ENCODE results near the gene ZNF33B. TPM values are rescaled to one million over a fixed set of nuclear protein-coding genes. Genes with fewer than 3 reads are reported as not detected.

ZNF33B gene
- total RNA-seq, 2 experiments from 2014 or later = 18.6 to 22.8 TPM

DNA sequence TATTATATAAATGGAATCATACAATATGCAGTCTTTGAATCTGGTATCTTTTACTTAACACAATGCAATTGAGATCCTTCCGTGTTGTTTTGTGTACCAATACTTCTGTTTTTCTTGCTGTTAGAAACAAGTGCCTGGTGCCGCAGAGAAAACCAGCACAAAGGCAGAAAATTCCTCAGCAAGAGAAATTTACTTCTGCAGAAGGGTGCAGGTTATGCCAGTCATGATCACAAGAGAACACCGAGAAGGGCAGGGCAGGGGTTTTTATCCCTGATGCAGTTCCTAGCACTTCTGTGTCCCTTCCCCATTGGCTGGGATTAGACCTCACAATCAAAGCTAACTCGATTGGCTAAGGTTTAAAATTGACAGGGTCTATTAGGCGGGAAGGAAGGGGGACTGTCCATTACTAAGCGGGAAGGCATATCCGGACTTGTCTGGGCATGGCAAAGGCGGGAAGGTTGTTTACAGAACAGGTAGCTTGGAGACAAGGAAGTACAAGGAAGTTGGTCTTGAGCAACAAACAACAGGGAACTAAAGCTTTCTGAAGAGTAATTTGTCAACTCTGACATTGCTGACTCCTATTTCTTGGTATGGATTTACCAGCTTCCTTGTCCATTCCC is 2.4 kb upstream of the ZNF33B start:
- DNase-seq (no peak), ATAC-seq (no peak)
- Mint-ChIP-seq H3K9me3 (ENCODE audit: insufficient read depth) (no peaks in the 10 kb centered on the region), H3K27me3 (ENCODE audit: low read depth) (no peaks in the 10 kb centered on the region), H3K4me1 (ENCODE audit: low read depth) (peaks cover 16% of the 10 kb centered on the region), H3K27ac (no peak overlapping the region), H3K36me3 (ENCODE audit: low read depth) (peaks cover 20% of the 10 kb centered on the region), H3K4me3 (no peak overlapping the region)
- ChIA-PET CTCF (no interaction called here), POLR2A (no interaction called here)

DNA sequence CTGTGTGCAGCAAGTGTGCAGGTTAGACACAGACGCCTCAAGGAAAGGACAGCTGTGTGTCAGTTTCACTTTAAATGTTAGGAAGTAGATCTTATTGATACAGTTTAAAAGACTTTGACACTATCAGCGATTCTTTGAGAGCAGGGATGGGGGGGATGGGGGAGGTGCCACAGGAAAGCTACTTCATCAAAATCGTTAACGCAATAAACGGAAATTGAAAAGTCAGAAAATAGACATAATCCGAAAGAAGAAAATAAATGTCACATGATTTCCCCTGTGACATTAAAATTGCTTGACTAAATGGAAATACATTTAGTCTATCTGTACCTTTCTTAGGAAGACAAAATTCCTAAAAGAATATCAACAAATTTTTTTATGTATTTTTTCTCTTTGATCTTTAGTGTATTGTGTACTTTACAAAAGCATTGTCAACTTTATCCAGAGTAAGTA is 476 bp upstream of the ZNF33B start:
- peak overlapping the region; percentile 94 for H3K27ac Mint-ChIP-seq
- POLR2A ChIA-PET = interaction anchor here (1.3 kb wide), 1 partner anchor 144 kb away, joined by 4 read pairs; the partner anchor contains the start of gene BMS1

GRCh38 chr10:42637648-42638054 is 719 bp downstream of the ZNF33B start:
- peak overlapping the region; percentile 89 for H3K4me3 Mint-ChIP-seq
- POLR2A ChIA-PET = no interaction called here
- peaks cover 42% of the 10 kb centered on the region for H3K4me1 Mint-ChIP-seq (ENCODE audit: low read depth)
- no peaks in the 10 kb centered on the region for H3K9me3 Mint-ChIP-seq (ENCODE audit: insufficient read depth)
- H3K36me3 Mint-ChIP-seq (ENCODE audit: low read depth) = peaks cover 41% of the 10 kb centered on the region
- CTCF ChIA-PET = no interaction called here
- DNase-seq (no peak), ATAC-seq (no peak)
- no peaks in the 10 kb centered on the region for H3K27me3 Mint-ChIP-seq (ENCODE audit: low read depth)
- peak overlapping the region; percentile 94 for H3K27ac Mint-ChIP-seq

More for the DNA sequence above, 476 bp upstream of the ZNF33B start:
- H3K9me3 Mint-ChIP-seq (ENCODE audit: insufficient read depth) = no peaks in the 10 kb centered on the region
- ATAC-seq = no peak
- H3K4me3 Mint-ChIP-seq = peak overlapping the region; percentile 89
- peaks cover 33% of the 10 kb centered on the region for H3K36me3 Mint-ChIP-seq (ENCODE audit: low read depth)
- H3K4me1 Mint-ChIP-seq (ENCODE audit: low read depth) = peaks cover 32% of the 10 kb centered on the region
- DNase-seq = peak; percentile 60
- H3K27me3 Mint-ChIP-seq (ENCODE audit: low read depth) = no peaks in the 10 kb centered on the region
- CTCF ChIA-PET = no interaction called here

- no peaks in the 10 kb centered on the region for H3K9me3 Mint-ChIP-seq (ENCODE audit: insufficient read depth)
These were observed 1.2 kb downstream of the ZNF33B start for GRCh38 chr10:42637142-42637541.

DNA sequence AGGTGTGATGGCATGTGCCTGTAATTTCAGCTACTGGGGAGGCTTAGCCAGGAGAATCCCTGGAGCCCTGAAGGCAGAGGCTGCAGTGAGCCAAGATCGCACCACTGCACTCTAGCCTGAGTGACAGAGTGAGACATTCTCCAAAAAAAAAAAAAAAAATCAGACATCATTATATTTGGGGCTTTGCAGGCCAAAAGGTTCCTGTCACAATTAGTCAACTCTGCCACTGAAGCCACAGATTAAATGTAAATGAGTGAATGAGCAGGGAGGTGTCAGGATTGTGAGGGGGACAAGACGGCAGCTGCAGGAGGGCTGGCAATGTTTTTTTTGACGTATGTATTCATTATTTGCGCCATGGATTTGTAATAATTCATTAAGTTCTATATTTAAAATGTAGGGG is 3.3 kb downstream of the ZNF33B start:
- Mint-ChIP-seq H3K27ac (no peak overlapping the region), H3K27me3 (ENCODE audit: low read depth) (no peaks in the 10 kb centered on the region), H3K9me3 (ENCODE audit: insufficient read depth) (no peaks in the 10 kb centered on the region), H3K4me3 (no peak overlapping the region), H3K36me3 (ENCODE audit: low read depth) (peaks cover 64% of the 10 kb centered on the region), H3K4me1 (ENCODE audit: low read depth) (peaks cover 59% of the 10 kb centered on the region)
- DNase-seq = no peak
- ChIA-PET CTCF (no interaction called here), POLR2A (no interaction called here)
- no peak for ATAC-seq

More at GRCh38 chr10:42637142-42637541, 1.2 kb downstream of the ZNF33B start:
- no peak for DNase-seq
- Mint-ChIP-seq H3K36me3 (ENCODE audit: low read depth) (peaks cover 47% of the 10 kb centered on the region), H3K27me3 (ENCODE audit: low read depth) (no peaks in the 10 kb centered on the region), H3K27ac (peak overlapping the region; percentile 94), H3K4me1 (ENCODE audit: low read depth) (peaks cover 44% of the 10 kb centered on the region), H3K4me3 (peak overlapping the region; percentile 89)
- ChIA-PET POLR2A (no interaction called here), CTCF (no interaction called here)
- ATAC-seq = no peak

GRCh38 chr10:42632564-42632963 is 5.8 kb downstream of the ZNF33B start:
- peaks cover 66% of the 10 kb centered on the region for H3K4me1 Mint-ChIP-seq (ENCODE audit: low read depth)
- DNase-seq = no peak
- no peak for ATAC-seq
- ChIA-PET POLR2A (interaction anchor here (0.6 kb wide), 1 partner anchor 12 kb away, joined by 3 read pairs; no protein-coding TSS in a partner anchor), CTCF (no interaction called here)
- no peak overlapping the region for H3K4me3 Mint-ChIP-seq
- H3K27me3 Mint-ChIP-seq (ENCODE audit: low read depth) = no peaks in the 10 kb centered on the region
- peaks cover 82% of the 10 kb centered on the region for H3K36me3 Mint-ChIP-seq (ENCODE audit: low read depth)
- H3K27ac Mint-ChIP-seq = no peak overlapping the region
- H3K9me3 Mint-ChIP-seq (ENCODE audit: insufficient read depth) = no peaks in the 10 kb centered on the region

- H3K4me1 Mint-ChIP-seq (ENCODE audit: low read depth) = peaks cover 54% of the 10 kb centered on the region
- ATAC-seq (peak; percentile 36), DNase-seq (no peak)
- ChIA-PET POLR2A (no interaction called here), CTCF (no interaction called here)
- peak overlapping the region; percentile 72 for H3K27ac Mint-ChIP-seq
- H3K36me3 Mint-ChIP-seq (ENCODE audit: low read depth) = peaks cover 84% of the 10 kb centered on the region
- no peaks in the 10 kb centered on the region for H3K27me3 Mint-ChIP-seq (ENCODE audit: low read depth)
- H3K4me3 Mint-ChIP-seq = no peak overlapping the region
- H3K9me3 Mint-ChIP-seq (ENCODE audit: insufficient read depth) = no peaks in the 10 kb centered on the region
These were observed 7.7 kb downstream of the ZNF33B start for GRCh38 chr10:42630537-42631134.

- no peak overlapping the region for H3K4me3 Mint-ChIP-seq
These were observed 14.4 kb downstream of the ZNF33B start for GRCh38 chr10:42623929-42624328.

DNA sequence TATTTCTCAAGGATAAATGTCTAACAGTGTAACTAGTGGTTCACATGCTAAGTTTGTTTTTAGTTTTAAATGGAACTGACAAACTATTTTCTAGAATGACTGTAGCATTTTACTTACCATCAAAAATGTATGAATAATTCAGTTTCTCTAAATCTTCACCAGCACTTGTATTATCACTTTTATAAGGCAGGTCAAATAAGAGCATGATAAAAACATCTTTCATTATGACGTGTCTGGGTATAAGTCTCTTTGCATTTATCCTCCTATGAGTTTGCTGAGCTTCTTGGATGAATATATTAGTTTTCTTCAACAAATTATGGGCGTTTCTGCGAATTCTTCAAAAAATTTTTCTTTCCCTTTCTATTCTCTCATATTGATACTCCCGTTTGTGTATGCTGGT is 19.9 kb downstream of the ZNF33B start:
- Mint-ChIP-seq H3K4me3 (no peak overlapping the region), H3K27me3 (ENCODE audit: low read depth) (no peaks in the 10 kb centered on the region), H3K9me3 (ENCODE audit: insufficient read depth) (peaks cover 13% of the 10 kb centered on the region), H3K36me3 (ENCODE audit: low read depth) (peaks cover 71% of the 10 kb centered on the region), H3K27ac (no peak overlapping the region), H3K4me1 (ENCODE audit: low read depth) (peaks cover 8% of the 10 kb centered on the region)
- ChIA-PET POLR2A (no interaction called here), CTCF (no interaction called here)
- ATAC-seq (no peak), DNase-seq (no peak)

More at GRCh38 chr10:42623929-42624328, 14.4 kb downstream of the ZNF33B start:
- Mint-ChIP-seq H3K4me1 (ENCODE audit: low read depth) (peaks cover 16% of the 10 kb centered on the region), H3K9me3 (ENCODE audit: insufficient read depth) (peaks cover 20% of the 10 kb centered on the region), H3K27me3 (ENCODE audit: low read depth) (no peaks in the 10 kb centered on the region), H3K27ac (peak overlapping the region; percentile 4), H3K36me3 (ENCODE audit: low read depth) (peaks cover 82% of the 10 kb centered on the region)
- ATAC-seq (no peak), DNase-seq (no peak)
- ChIA-PET CTCF (no interaction called here), POLR2A (no interaction called here)

DNA sequence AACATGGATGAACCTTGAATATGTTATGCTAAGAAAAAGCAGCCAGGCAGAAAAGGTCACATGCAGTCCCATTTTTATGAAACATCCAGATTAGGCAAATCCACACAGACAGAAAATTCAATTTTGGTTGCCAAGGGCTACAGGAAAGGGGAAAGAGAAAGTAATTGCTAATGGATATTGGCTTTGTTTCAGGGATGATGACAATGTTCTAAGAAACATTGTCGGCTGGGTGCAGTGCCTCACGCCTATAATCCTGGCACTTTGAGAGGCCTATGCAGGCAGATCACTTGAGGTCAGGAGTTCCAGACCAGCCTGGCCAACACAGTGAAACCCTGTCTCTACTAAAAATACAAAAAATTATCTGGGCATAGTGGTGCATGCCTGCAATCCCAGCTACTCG is 23.0 kb downstream of the ZNF33B start:
- Mint-ChIP-seq H3K27me3 (ENCODE audit: low read depth) (no peaks in the 10 kb centered on the region), H3K4me1 (ENCODE audit: low read depth) (peaks cover 8% of the 10 kb centered on the region), H3K36me3 (ENCODE audit: low read depth) (peaks cover 76% of the 10 kb centered on the region), H3K27ac (no peak overlapping the region), H3K9me3 (ENCODE audit: insufficient read depth) (peaks cover 8% of the 10 kb centered on the region), H3K4me3 (no peak overlapping the region)
- ATAC-seq (no peak), DNase-seq (no peak)
- ChIA-PET CTCF (no interaction called here), POLR2A (no interaction called here)

DNA sequence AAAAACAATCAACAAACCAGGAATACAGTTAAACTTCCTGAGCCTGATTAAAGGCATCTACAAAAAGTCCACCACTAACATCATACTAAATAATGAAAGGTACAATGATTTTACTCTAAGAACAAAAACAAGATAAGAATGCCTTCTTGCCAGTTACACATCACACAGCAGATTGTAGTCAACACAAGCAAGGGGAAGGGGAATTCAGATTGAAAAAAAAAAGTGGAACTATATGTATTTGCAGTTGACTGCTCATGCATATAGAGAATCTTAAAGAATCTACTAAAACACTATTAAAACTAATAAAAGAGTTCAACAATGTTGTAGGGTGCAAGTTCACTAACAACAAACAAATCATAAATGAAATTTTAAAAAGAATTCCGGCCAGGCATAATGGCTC is 28.5 kb downstream of the ZNF33B start:
- H3K27ac Mint-ChIP-seq = no peak overlapping the region
- H3K9me3 Mint-ChIP-seq (ENCODE audit: insufficient read depth) = peaks cover 19% of the 10 kb centered on the region
- no peak for ATAC-seq
- H3K27me3 Mint-ChIP-seq (ENCODE audit: low read depth) = no peaks in the 10 kb centered on the region
- no peak overlapping the region for H3K4me3 Mint-ChIP-seq
- ChIA-PET CTCF (no interaction called here), POLR2A (no interaction called here)
- peaks cover 77% of the 10 kb centered on the region for H3K36me3 Mint-ChIP-seq (ENCODE audit: low read depth)
- H3K4me1 Mint-ChIP-seq (ENCODE audit: low read depth) = no peaks in the 10 kb centered on the region
- DNase-seq = no peak

- Mint-ChIP-seq H3K9me3 (ENCODE audit: insufficient read depth) (peaks cover 58% of the 10 kb centered on the region), H3K36me3 (ENCODE audit: low read depth) (peaks cover 68% of the 10 kb centered on the region), H3K27me3 (ENCODE audit: low read depth) (no peaks in the 10 kb centered on the region), H3K27ac (no peak overlapping the region), H3K4me3 (no peak overlapping the region), H3K4me1 (ENCODE audit: low read depth) (no peaks in the 10 kb centered on the region)
- CTCF ChIA-PET = no interaction called here
- DNase-seq (no peak), ATAC-seq (no peak)
- POLR2A ChIA-PET = no interaction called here
These were observed 40.0 kb downstream of the ZNF33B start for GRCh38 chr10:42598249-42598873.
